Fibroblast of lung (primary cell): ENCODE data around the gene CADM2. TPM values are rescaled to one million over a fixed set of nuclear protein-coding genes. Genes with fewer than 3 reads are reported as not detected.

Source experiments
- DNase-seq, 2 donors: peaks; one replicate each; pipeline versions ENCODE4 v3.0.0 to v3.0.0-alpha.2; 2010; ENCODE audit warnings: low read depth in 2 of 2
- H2AFZ ChIP-seq: 2 replicates; pipeline ENCODE4 v1.5.1; 2012; ENCODE audit warnings: low read length, control low read depth, inconsistent platforms
- H3K27ac ChIP-seq: 2 replicates; pipeline ENCODE4 v1.5.1; 2011; ENCODE audit warnings: low read length, control low read depth; ENCODE audit not compliant: insufficient read depth
- H3K27me3 ChIP-seq: 2 replicates; pipeline ENCODE4 v1.5.1; 2011; ENCODE audit warnings: mild to moderate bottlenecking, low read length; ENCODE audit not compliant: control insufficient read depth, insufficient read depth
- H3K36me3 ChIP-seq: 2 replicates; pipeline ENCODE4 v1.5.1; 2011; ENCODE audit warnings: low read length; ENCODE audit not compliant: control insufficient read depth, insufficient read depth
- H3K4me1 ChIP-seq: 2 replicates; pipeline ENCODE4 v1.5.1; 2011; ENCODE audit warnings: low read length; ENCODE audit not compliant: control insufficient read depth, insufficient read depth; ENCODE audit errors: extremely low read depth
- H3K4me2 ChIP-seq: 2 replicates; pipeline ENCODE4 v1.5.1; 2011; ENCODE audit warnings: low read length, control low read depth; ENCODE audit not compliant: insufficient read depth; ENCODE audit errors: extremely low read depth
- H3K4me3 ChIP-seq, 4 experiments: fragments of 200-600 bp in 1 of 4; sonication (generic) in 1 of 4; replicated peaks in 1 of 4; 2 replicates each; pipeline ENCODE4 v1.5.1; 2011 to 2016; ENCODE audit warnings: low read length in 4 of 4, low read depth in 3 of 4, mild to moderate bottlenecking in 3 of 4, control low read depth in 2 of 4, inconsistent platforms in 1 of 4, mixed read lengths in 1 of 4; ENCODE audit not compliant: insufficient read depth in 1 of 4; ENCODE audit errors: control extremely low read depth in 1 of 4
- H3K79me2 ChIP-seq: 2 replicates; pipeline ENCODE4 v1.5.1; 2012; ENCODE audit warnings: mild to moderate bottlenecking, low read length, inconsistent platforms; ENCODE audit not compliant: control insufficient read depth, insufficient read depth
- H3K9ac ChIP-seq: 2 replicates; pipeline ENCODE4 v1.5.1; 2011; ENCODE audit warnings: mild to moderate bottlenecking, low read length, control low read depth; ENCODE audit not compliant: insufficient read depth
- H3K9me3 ChIP-seq: 2 replicates; pipeline ENCODE4 v1.5.1; 2012; ENCODE audit warnings: low read depth, low read length; ENCODE audit not compliant: control insufficient read depth, insufficient read depth
- H4K20me1 ChIP-seq: 2 replicates; pipeline ENCODE4 v1.5.1; 2011; ENCODE audit warnings: low read length; ENCODE audit not compliant: control insufficient read depth, insufficient read depth; ENCODE audit errors: extremely low read depth
- EZH2 ChIP-seq: IDR thresholded peaks from 2 replicates; pipeline ENCODE4 v1.5.1; 2012; ENCODE audit warnings: low read length, control low read depth, mild to moderate bottlenecking; ENCODE audit errors: missing control alignments
- polyA plus RNA-seq, 2 donors: library from polyadenylated mRNA; depleted of rRNA in 1 of 2; stranded (reverse) in 1 of 2; unstranded in 1 of 2; fragments of >200 nt; gene quantifications; 2 replicates each; pipeline ENCODE4 v1.2.1, GENCODE V29; 2011 to 2012; ENCODE audit warnings: missing spikeins in 1 of 2
- total RNA-seq: library from RNA; depleted of rRNA; stranded (reverse); fragments of >200 nt; gene quantifications from 2 replicates; pipeline ENCODE4 v1.2.1, GENCODE V29; 2014
- TF ChIP-seq, protein P1 (sequence below), 2 donors: IDR thresholded peaks in 1 of 2; conservative IDR thresholded peaks in 1 of 2; 1 replicate in 1 of 2; 2 replicates in 1 of 2; pipeline ENCODE4 v1.5.1; 2011 to 2012; ENCODE audit warnings: low read length in 2 of 2, control low read depth in 1 of 2, inconsistent platforms in 1 of 2, low read depth in 1 of 2, mild to moderate bottlenecking in 1 of 2

The CADM2 gene
- total and polyA plus RNA-seq, 2 donors (not counting 1 experiment from before 2014, with no cell fraction given), result under 0.01 to 0.12 TPM

DNA sequence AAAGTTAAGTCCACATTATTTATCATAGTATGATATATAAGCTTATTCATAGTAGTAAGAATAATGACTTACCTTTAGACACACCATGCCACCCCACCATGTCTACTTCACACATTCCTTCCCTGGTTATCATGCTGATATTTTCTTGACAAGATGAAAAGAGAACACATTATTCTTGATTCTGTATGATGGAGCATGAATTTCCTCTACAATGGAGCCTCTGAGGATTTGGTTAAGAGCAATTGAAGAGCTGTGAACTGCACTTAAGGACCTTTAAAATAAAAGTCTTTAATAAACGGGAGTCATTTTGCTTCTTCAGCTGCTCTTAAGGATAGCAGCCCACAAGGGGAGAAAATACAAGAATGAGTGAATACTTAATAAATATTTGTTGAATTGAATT, 226.7 kb downstream of the CADM2 start:
- H3K9me3 ChIP-seq, result no peaks in the 10 kb centered on the region
- H3K4me1 ChIP-seq, result no peaks in the 10 kb centered on the region
- no peak overlapping the region for H3K4me2 ChIP-seq
- no peaks in the 10 kb centered on the region for H3K27me3 ChIP-seq
- H3K36me3 ChIP-seq, result no peaks in the 10 kb centered on the region
- DNase-seq, result no peak
- TF ChIP-seq, protein P1, sequence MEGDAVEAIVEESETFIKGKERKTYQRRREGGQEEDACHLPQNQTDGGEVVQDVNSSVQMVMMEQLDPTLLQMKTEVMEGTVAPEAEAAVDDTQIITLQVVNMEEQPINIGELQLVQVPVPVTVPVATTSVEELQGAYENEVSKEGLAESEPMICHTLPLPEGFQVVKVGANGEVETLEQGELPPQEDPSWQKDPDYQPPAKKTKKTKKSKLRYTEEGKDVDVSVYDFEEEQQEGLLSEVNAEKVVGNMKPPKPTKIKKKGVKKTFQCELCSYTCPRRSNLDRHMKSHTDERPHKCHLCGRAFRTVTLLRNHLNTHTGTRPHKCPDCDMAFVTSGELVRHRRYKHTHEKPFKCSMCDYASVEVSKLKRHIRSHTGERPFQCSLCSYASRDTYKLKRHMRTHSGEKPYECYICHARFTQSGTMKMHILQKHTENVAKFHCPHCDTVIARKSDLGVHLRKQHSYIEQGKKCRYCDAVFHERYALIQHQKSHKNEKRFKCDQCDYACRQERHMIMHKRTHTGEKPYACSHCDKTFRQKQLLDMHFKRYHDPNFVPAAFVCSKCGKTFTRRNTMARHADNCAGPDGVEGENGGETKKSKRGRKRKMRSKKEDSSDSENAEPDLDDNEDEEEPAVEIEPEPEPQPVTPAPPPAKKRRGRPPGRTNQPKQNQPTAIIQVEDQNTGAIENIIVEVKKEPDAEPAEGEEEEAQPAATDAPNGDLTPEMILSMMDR (conservative IDR thresholded peaks at IDR 0.05 in 1 of 2, IDR thresholded peaks at IDR 0.05 in 1 of 2; ENCODE audit: low read depth in 1 of 2, low read length in 2 of 2), result no peak
- no peak for TF ChIP-seq EZH2
- H3K9ac ChIP-seq, result no peak overlapping the region
- no peak overlapping the region for H3K4me3 ChIP-seq
- no peaks in the 10 kb centered on the region for H3K79me2 ChIP-seq
- no peaks in the 10 kb centered on the region for H4K20me1 ChIP-seq
- no peak overlapping the region for H3K27ac ChIP-seq
- no peak overlapping the region for H2AFZ ChIP-seq

- Histone ChIP-seq H3K4me3 (no peak overlapping the region), H3K27me3 (no peaks in the 10 kb centered on the region), H3K79me2 (no peaks in the 10 kb centered on the region), H3K4me2 (no peak overlapping the region), H2AFZ (no peak overlapping the region), H3K9ac (no peak overlapping the region), H4K20me1 (no peaks in the 10 kb centered on the region), H3K9me3 (no peaks in the 10 kb centered on the region), H3K36me3 (no peaks in the 10 kb centered on the region), H3K27ac (no peak overlapping the region), H3K4me1 (no peaks in the 10 kb centered on the region)
- TF ChIP-seq EZH2, result no peak
- TF ChIP-seq, protein P1 (conservative IDR thresholded peaks at IDR 0.05 in 1 of 2, IDR thresholded peaks at IDR 0.05 in 1 of 2; ENCODE audit: low read depth in 1 of 2, low read length in 2 of 2), result no peak
- DNase-seq, result no peak
These were observed 230.9 kb downstream of the CADM2 start for GRCh38 chr3:85189731-85190130.

GRCh38 chr3:85193565-85193964, 234.8 kb downstream of the CADM2 start:
- Histone ChIP-seq H3K79me2 (no peaks in the 10 kb centered on the region), H3K9me3 (no peaks in the 10 kb centered on the region), H3K4me3 (no peak overlapping the region), H3K4me2 (no peak overlapping the region), H4K20me1 (no peaks in the 10 kb centered on the region), H2AFZ (no peak overlapping the region), H3K27me3 (no peaks in the 10 kb centered on the region), H3K9ac (no peak overlapping the region), H3K36me3 (no peaks in the 10 kb centered on the region), H3K4me1 (no peaks in the 10 kb centered on the region), H3K27ac (no peak overlapping the region)
- TF ChIP-seq, protein P1 (conservative IDR thresholded peaks at IDR 0.05 in 1 of 2, IDR thresholded peaks at IDR 0.05 in 1 of 2; ENCODE audit: low read depth in 1 of 2, low read length in 2 of 2), result peak in 1 of 2 donors; percentile 2
- TF ChIP-seq EZH2, result no peak
- DNase-seq, result no peak
